Hepatocyte (in vitro differentiated cells): Measurements from ENCODE around the gene NENF.

Source experiments
- EZH2phosphoT487 ChIP-seq: fragments of 200-600 bp; sonication (generic); IDR thresholded peaks from one replicate; pipeline ENCODE4 v1.6.1; 2018; ENCODE audit warnings: antibody characterized with exemption, mild to moderate bottlenecking, low read depth, moderate library complexity; ENCODE audit not compliant: unreplicated experiment, severe bottlenecking
- TF ChIP-seq, protein P1 (sequence below): fragments of 200-600 bp; sonication (generic); IDR thresholded peaks from 2 replicates; pipeline ENCODE4 v1.5.1; 2016; ENCODE audit warnings: antibody characterized with exemption, mild to moderate bottlenecking; ENCODE audit not compliant: poor library complexity

DNA sequence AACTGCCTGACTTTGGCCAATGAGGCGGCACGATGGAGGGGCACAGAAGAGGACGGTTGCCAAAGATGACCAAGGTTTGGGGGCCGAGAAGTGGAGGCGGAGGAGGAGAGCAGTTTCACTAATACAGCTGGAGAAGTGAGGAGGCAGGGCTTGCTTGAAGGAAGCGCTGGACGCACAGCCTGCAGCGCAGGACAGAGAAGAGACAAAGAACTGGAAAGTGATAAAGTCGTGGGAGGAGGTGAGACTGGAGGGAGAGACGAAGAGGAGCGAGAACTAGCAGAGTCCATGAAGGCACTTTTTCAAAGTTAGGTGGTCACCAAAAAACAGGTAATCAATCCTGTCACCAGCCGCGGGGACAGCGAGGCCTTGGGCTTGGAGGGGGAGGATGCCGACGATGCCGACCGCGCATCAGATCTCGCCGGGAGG, 18.8 kb upstream of the NENF start:
- TF ChIP-seq EZH2phosphoT487 = no peak
- TF ChIP-seq, protein P1, sequence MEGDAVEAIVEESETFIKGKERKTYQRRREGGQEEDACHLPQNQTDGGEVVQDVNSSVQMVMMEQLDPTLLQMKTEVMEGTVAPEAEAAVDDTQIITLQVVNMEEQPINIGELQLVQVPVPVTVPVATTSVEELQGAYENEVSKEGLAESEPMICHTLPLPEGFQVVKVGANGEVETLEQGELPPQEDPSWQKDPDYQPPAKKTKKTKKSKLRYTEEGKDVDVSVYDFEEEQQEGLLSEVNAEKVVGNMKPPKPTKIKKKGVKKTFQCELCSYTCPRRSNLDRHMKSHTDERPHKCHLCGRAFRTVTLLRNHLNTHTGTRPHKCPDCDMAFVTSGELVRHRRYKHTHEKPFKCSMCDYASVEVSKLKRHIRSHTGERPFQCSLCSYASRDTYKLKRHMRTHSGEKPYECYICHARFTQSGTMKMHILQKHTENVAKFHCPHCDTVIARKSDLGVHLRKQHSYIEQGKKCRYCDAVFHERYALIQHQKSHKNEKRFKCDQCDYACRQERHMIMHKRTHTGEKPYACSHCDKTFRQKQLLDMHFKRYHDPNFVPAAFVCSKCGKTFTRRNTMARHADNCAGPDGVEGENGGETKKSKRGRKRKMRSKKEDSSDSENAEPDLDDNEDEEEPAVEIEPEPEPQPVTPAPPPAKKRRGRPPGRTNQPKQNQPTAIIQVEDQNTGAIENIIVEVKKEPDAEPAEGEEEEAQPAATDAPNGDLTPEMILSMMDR = no peak
